PC-9 (cell line): Measurements from ENCODE around the gene OR6V1. TPM values are rescaled to one million over a fixed set of nuclear protein-coding genes. Genes with fewer than 3 reads are reported as not detected.
"Not testable (repeated sequence)": the region's sequence is repeated elsewhere in the genome, so short reads cannot be mapped to it uniquely, and the experiment has no call there.

Experiments
- BruUV-seq: library from RNA; stranded (reverse); fragments of 400-500 nt; replicated peaks from 2 replicates; lab custom pipeline; 2021; lab: Mats Ljungman, UMichigan
- CTCF ChIA-PET: fragments of 300-600 bp; sonication (Branson Sonifier 250); formaldehyde crosslinking; loops from one replicate; lab custom pipeline; 2022; ENCODE audit warnings: antibody characterized with exemption; lab: Charles Lee
- POLR2A ChIA-PET: fragments of 300-600 bp; sonication (Branson Sonifier 250); formaldehyde crosslinking; loops from one replicate; lab custom pipeline; 2022; ENCODE audit warnings: antibody characterized with exemption; ENCODE audit not compliant: unreplicated experiment; lab: Charles Lee
- DNase-seq, 2 experiments: peaks; one replicate each; pipeline versions ENCODE4 v3.0.0 to v3.0.0-alpha.2; 2015 to 2022; ENCODE audit warnings: mixed read lengths in 1 of 2
- H2AFZ ChIP-seq: fragments of 200-600 bp; sonication (generic); 2 replicates; pipeline ENCODE4 v1.8.1; 2017; ENCODE audit warnings: antibody characterized with exemption
- H3F3A ChIP-seq: fragments of 200-600 bp; sonication (generic); 2 replicates; pipeline ENCODE4 v1.8.1; 2017; ENCODE audit warnings: antibody characterized with exemption, mild to moderate bottlenecking, low read depth; ENCODE audit not compliant: insufficient read depth
- H3K27ac ChIP-seq: fragments of 200-600 bp; sonication (generic); 2 replicates; pipeline ENCODE4 v1.6.1; 2016; ENCODE audit warnings: mixed run types
- H3K27me3 ChIP-seq: fragments of 200-600 bp; sonication (generic); 2 replicates; pipeline ENCODE4 v1.6.1; 2016; ENCODE audit warnings: low read depth, mixed run types; ENCODE audit not compliant: insufficient read depth
- H3K36me3 ChIP-seq: fragments of 200-600 bp; sonication (generic); 2 replicates; pipeline ENCODE4 v1.6.1; 2016; ENCODE audit warnings: low read depth, mixed run types
- H3K4me1 ChIP-seq: fragments of 200-600 bp; sonication (generic); replicated peaks from 2 replicates; pipeline ENCODE4 v1.6.1; 2016; ENCODE audit warnings: mixed run types; ENCODE audit not compliant: insufficient read depth
- H3K4me2 ChIP-seq: fragments of 200-600 bp; sonication (generic); 2 replicates; pipeline ENCODE4 v1.6.1; 2017; ENCODE audit warnings: mixed run types
- H3K4me3 ChIP-seq: fragments of 200-600 bp; sonication (generic); 2 replicates; pipeline ENCODE4 v1.6.1; 2016; ENCODE audit warnings: mixed run types
- H3K79me2 ChIP-seq: fragments of 200-600 bp; sonication (generic); 2 replicates; pipeline ENCODE4 v1.6.1; 2017; ENCODE audit warnings: low read depth, mixed run types
- H3K9me2 ChIP-seq: fragments of 200-600 bp; sonication (generic); 2 replicates; pipeline ENCODE4 v1.8.1; 2017; ENCODE audit warnings: mild to moderate bottlenecking; ENCODE audit not compliant: insufficient read depth
- H3K9me3 ChIP-seq: fragments of 200-600 bp; sonication (generic); 2 replicates; pipeline ENCODE4 v1.8.1; 2016; ENCODE audit warnings: low read depth; ENCODE audit not compliant: insufficient read depth
- H4K20me1 ChIP-seq: fragments of 200-600 bp; sonication (generic); 2 replicates; pipeline ENCODE4 v1.8.1; 2017; ENCODE audit not compliant: insufficient read depth
- CTCF ChIP-seq: fragments of 200-600 bp; sonication (generic); conservative IDR thresholded peaks from 2 replicates; pipeline ENCODE4 v1.6.1; 2017; ENCODE audit warnings: mixed run types, antibody characterized with exemption, mild to moderate bottlenecking, moderate library complexity
- EZH2 ChIP-seq: fragments of 200-600 bp; sonication (generic); IDR thresholded peaks from 2 replicates; pipeline ENCODE4 v1.8.0; 2017; ENCODE audit warnings: antibody characterized with exemption, low read depth
- intact Hi-C: fragments of 100-400 bp; cut with micrococcal nuclease; formaldehyde crosslinking; loops from one replicate; pipeline ENCODE4 v1.10.0; 2022; ENCODE audit not compliant: unreplicated experiment
- total RNA-seq: library from RNA; stranded (reverse); gene quantifications from 2 replicates; pipeline ENCODE4 v1.2.3, GENCODE V29; 2021

The OR6V1 gene
- total RNA-seq, 1 experiment from 2014 or later: not detected

GRCh38 chr7:143073556-143073955 is 21.4 kb downstream of the OR6V1 start:
- no TSS peak for BruUV-seq
- H3F3A ChIP-seq: no peaks in the 10 kb centered on the region
- no peaks in the 10 kb centered on the region for H3K4me1 ChIP-seq
- no peak for DNase-seq
- no peaks in the 10 kb centered on the region for H3K9me2 ChIP-seq
- CTCF ChIA-PET: no interaction called here
- H3K4me2 ChIP-seq: no peak overlapping the region
- no peak overlapping the region for H3K4me3 ChIP-seq
- H3K27ac ChIP-seq: no peak overlapping the region
- H3K9me3 ChIP-seq: no peaks in the 10 kb centered on the region
- no peak for TF ChIP-seq EZH2
- TF ChIP-seq CTCF: no peak
- no peaks in the 10 kb centered on the region for H3K79me2 ChIP-seq
- POLR2A ChIA-PET: no interaction called here
- H3K36me3 ChIP-seq: no peaks in the 10 kb centered on the region
- H2AFZ ChIP-seq: no peak overlapping the region
- intact Hi-C loops: no loop called here
- no peaks in the 10 kb centered on the region for H4K20me1 ChIP-seq
- H3K27me3 ChIP-seq: no peaks in the 10 kb centered on the region

- Histone ChIP-seq H3K4me2 (no peak overlapping the region), H3K4me1 (no peaks in the 10 kb centered on the region), H3K27ac (no peak overlapping the region), H3K9me2 (no peaks in the 10 kb centered on the region), H3K9me3 (no peaks in the 10 kb centered on the region), H3K79me2 (no peaks in the 10 kb centered on the region), H3K27me3 (no peaks in the 10 kb centered on the region), H3K4me3 (no peak overlapping the region), H2AFZ (no peak overlapping the region), H3F3A (no peaks in the 10 kb centered on the region), H3K36me3 (no peaks in the 10 kb centered on the region), H4K20me1 (no peaks in the 10 kb centered on the region)
- ChIA-PET CTCF (no interaction called here), POLR2A (no interaction called here)
- intact Hi-C loops: no loop called here
- no peak for TF ChIP-seq EZH2
- no peak for TF ChIP-seq CTCF
- DNase-seq: no peak
- no TSS peak for BruUV-seq
Observed at GRCh38 chr7:143074141-143074540, 22.0 kb downstream of the OR6V1 start.

- Histone ChIP-seq H2AFZ (no peak overlapping the region), H3K4me3 (no peak overlapping the region), H3K4me2 (no peak overlapping the region), H4K20me1 (no peaks in the 10 kb centered on the region), H3K27ac (no peak overlapping the region), H3K27me3 (peaks cover 4% of the 10 kb centered on the region; the same call in 1 of the 2 replicates), H3K79me2 (no peaks in the 10 kb centered on the region), H3K9me3 (no peaks in the 10 kb centered on the region), H3K9me2 (no peaks in the 10 kb centered on the region), H3K4me1 (no peaks in the 10 kb centered on the region), H3F3A (no peaks in the 10 kb centered on the region), H3K36me3 (no peaks in the 10 kb centered on the region)
- ChIA-PET CTCF (no interaction called here), POLR2A (no interaction called here)
- no peak for DNase-seq
- intact Hi-C loops: no loop called here
- no TSS peak for BruUV-seq
- TF ChIP-seq CTCF (no peak), EZH2 (no peak)
Observed at GRCh38 chr7:143085109-143085508, 33.0 kb downstream of the OR6V1 start.

- H3K4me3 ChIP-seq, POLR2A ChIA-PET: not testable (repeated sequence)
Observed at GRCh38 chr7:143085610-143086009, 33.5 kb downstream of the OR6V1 start.

GRCh38 chr7:143088549-143089231 is 36.5 kb downstream of the OR6V1 start:
- H3K4me1 ChIP-seq, H3K4me3 ChIP-seq, H3K36me3 ChIP-seq, DNase-seq, H3K9me2 ChIP-seq, H2AFZ ChIP-seq, CTCF ChIA-PET, H3K79me2 ChIP-seq, intact Hi-C loops, H4K20me1 ChIP-seq, BruUV-seq, H3F3A ChIP-seq, H3K9me3 ChIP-seq, POLR2A ChIA-PET, H3K27me3 ChIP-seq, H3K27ac ChIP-seq: not testable (repeated sequence)
- H3K4me2 ChIP-seq: peak overlapping the region; percentile 39

More at GRCh38 chr7:143085610-143086009, 33.5 kb downstream of the OR6V1 start:
- intact Hi-C loops, DNase-seq, H2AFZ ChIP-seq, H3K9me3 ChIP-seq, BruUV-seq, H3K27me3 ChIP-seq, CTCF ChIA-PET, H3K27ac ChIP-seq, H3K79me2 ChIP-seq, H3K9me2 ChIP-seq, H3F3A ChIP-seq, H4K20me1 ChIP-seq, H3K4me2 ChIP-seq, H3K4me1 ChIP-seq, H3K36me3 ChIP-seq: not testable (repeated sequence)
